ENCODE measurements around the gene ASB6. TPM values are rescaled to one million over a fixed set of nuclear protein-coding genes. Genes with fewer than 3 reads are reported as not detected.

The ASB6 gene
- polyA plus RNA-seq, 1 experiment = 23.2 TPM

DNA sequence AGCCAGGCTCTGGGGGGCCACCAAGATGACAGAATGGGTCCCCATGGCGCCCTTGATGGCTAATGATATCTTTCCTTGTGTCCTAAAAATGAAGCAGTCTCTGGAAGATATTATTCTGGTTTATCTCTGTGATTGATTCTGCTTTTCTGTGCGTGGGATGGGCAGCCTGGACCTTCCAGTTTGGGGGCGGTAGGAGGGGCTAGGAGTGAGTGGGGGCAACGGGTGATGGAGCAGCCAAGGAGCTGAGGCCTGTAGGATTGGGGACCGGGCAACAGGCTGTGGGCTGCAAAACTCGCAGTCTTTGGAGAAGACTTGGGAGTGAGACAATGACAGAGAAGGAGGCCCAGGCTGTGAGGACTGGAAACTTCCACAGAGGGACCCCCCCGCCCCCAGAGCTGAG, 32.3 kb upstream of the ASB6 start:
- ChIA-PET POLR2A (no interaction called here), CTCF (no interaction called here)
- H3K36me3 ChIP-seq (ENCODE audit: control insufficient read depth, insufficient read depth, low read length) = peaks cover 4% of the 10 kb centered on the region
- H3K27me3 ChIP-seq (ENCODE audit: control insufficient read depth, insufficient read depth, low read length) = no peaks in the 10 kb centered on the region
- no peak overlapping the region for H3K4me3 ChIP-seq (ENCODE audit: low read depth, low read length)
- no peak for DNase-seq (ENCODE audit: low read depth)
- TF ChIP-seq CTCF (IDR thresholded peaks at IDR 0.05; ENCODE audit: insufficient read depth, low read depth, low read length) = no peak

DNA sequence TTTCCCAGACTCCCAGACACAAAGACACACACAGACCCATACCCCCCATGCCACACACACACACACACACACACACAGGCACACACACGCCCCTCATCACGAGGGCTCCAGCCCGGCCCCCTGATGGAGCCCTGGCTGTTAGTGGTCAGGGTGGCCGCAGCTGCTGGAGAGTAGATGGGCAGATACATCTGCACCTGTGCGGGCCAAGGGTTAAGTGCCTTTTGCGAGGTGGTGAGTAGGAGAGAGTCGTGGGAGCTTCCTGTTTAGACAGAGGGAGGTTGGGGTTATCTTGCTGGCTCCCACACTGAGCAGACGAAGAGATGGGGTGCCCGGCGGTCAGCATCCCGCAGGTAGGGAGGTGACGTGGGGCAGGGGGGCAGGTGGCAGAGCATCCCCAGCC, 31.7 kb upstream of the ASB6 start:
- Histone ChIP-seq H3K27me3 (ENCODE audit: control insufficient read depth, insufficient read depth, low read length) (no peaks in the 10 kb centered on the region), H3K36me3 (ENCODE audit: control insufficient read depth, insufficient read depth, low read length) (peaks cover 4% of the 10 kb centered on the region), H3K4me3 (ENCODE audit: low read depth, low read length) (no peak overlapping the region)
- ChIA-PET POLR2A (interaction anchor here (0.7 kb wide), 1 partner anchor 76 kb away, joined by 4 read pairs; no protein-coding TSS in a partner anchor), CTCF (interaction anchor here (1.3 kb wide), 1 partner anchor 31 kb away, joined by 3 read pairs; no protein-coding TSS in a partner anchor)
- no peak for TF ChIP-seq CTCF (IDR thresholded peaks at IDR 0.05; ENCODE audit: insufficient read depth, low read depth, low read length)
- DNase-seq (ENCODE audit: low read depth) = no peak

DNA sequence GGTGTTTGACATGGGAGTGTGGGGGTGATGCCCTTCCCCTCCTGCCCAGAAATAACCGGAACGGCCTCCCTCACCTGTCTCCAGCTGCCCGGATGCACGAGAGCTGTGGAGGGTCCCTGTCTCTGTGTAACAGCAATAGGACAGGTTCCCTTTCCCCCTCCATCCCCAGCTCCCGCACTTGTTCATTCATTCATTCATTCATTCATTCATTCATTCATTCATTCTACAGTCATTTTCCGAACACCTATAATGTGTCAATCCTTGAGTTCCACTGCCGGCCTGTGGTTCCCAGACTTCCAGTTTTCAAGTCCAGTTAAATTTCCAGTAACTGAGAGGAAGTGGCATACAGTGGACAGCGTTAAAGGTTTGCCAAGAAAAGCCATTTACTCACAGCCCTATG, 30.8 kb upstream of the ASB6 start:
- TF ChIP-seq CTCF (IDR thresholded peaks at IDR 0.05; ENCODE audit: insufficient read depth, low read depth, low read length) = no peak
- Histone ChIP-seq H3K4me3 (ENCODE audit: low read depth, low read length) (no peak overlapping the region), H3K27me3 (ENCODE audit: control insufficient read depth, insufficient read depth, low read length) (no peaks in the 10 kb centered on the region), H3K36me3 (ENCODE audit: control insufficient read depth, insufficient read depth, low read length) (peaks cover 4% of the 10 kb centered on the region)
- DNase-seq (ENCODE audit: low read depth) = no peak
- CTCF ChIA-PET = interaction anchor here (1.3 kb wide), 1 partner anchor 30 kb away, joined by 3 read pairs; no protein-coding TSS in a partner anchor
- POLR2A ChIA-PET = interaction anchor here (0.7 kb wide), 1 partner anchor 77 kb away, joined by 4 read pairs; no protein-coding TSS in a partner anchor

- no peaks in the 10 kb centered on the region for H3K27me3 ChIP-seq (ENCODE audit: control insufficient read depth, insufficient read depth, low read length)
- H3K4me3 ChIP-seq (ENCODE audit: low read depth, low read length) = no peak overlapping the region
- ChIA-PET POLR2A (no interaction called here), CTCF (interaction anchor here (1.4 kb wide), 1 partner anchor 25 kb away, joined by 6 read pairs; no protein-coding TSS in a partner anchor)
- no peak for TF ChIP-seq CTCF (IDR thresholded peaks at IDR 0.05; ENCODE audit: insufficient read depth, low read depth, low read length)
- H3K36me3 ChIP-seq (ENCODE audit: control insufficient read depth, insufficient read depth, low read length) = peaks cover 5% of the 10 kb centered on the region
- no peak for DNase-seq (ENCODE audit: low read depth)
Measured at GRCh38 chr9:129671519-129671918, 29.6 kb upstream of the ASB6 start.

GRCh38 chr9:129671065-129671464, 29.1 kb upstream of the ASB6 start:
- CTCF ChIA-PET = interaction anchor here (0.6 to 1.4 kb wide), 2 partner anchors 26 to 67 kb away, joined by 3 to 6 read pairs; no protein-coding TSS in a partner anchor
- Histone ChIP-seq H3K4me3 (ENCODE audit: low read depth, low read length) (no peak overlapping the region), H3K36me3 (ENCODE audit: control insufficient read depth, insufficient read depth, low read length) (peaks cover 5% of the 10 kb centered on the region), H3K27me3 (ENCODE audit: control insufficient read depth, insufficient read depth, low read length) (no peaks in the 10 kb centered on the region)
- POLR2A ChIA-PET = no interaction called here
- DNase-seq (ENCODE audit: low read depth) = no peak
- TF ChIP-seq CTCF (IDR thresholded peaks at IDR 0.05; ENCODE audit: insufficient read depth, low read depth, low read length) = no peak
